ENCODE results near the gene ADGRG4.
"Not testable (repeated sequence)": the region's sequence is repeated elsewhere in the genome, so short reads cannot be mapped to it uniquely, and the experiment has no call there.

The ADGRG4 gene

GRCh38 chrX:136386826-136387225 is 86.1 kb downstream of the ADGRG4 start:
- no peak for DNase-seq (ENCODE audit: low read depth)

GRCh38 chrX:136387951-136388502 is 87.3 kb downstream of the ADGRG4 start:
- DNase-seq (ENCODE audit: low read depth): no peak

GRCh38 chrX:136390921-136391320 is 90.2 kb downstream of the ADGRG4 start:
- DNase-seq (ENCODE audit: low read depth): no peak

- no peak for DNase-seq (ENCODE audit: low read depth)
These were observed 94.5 kb downstream of the ADGRG4 start for GRCh38 chrX:136395271-136395670.

GRCh38 chrX:136397001-136397400 is 96.2 kb downstream of the ADGRG4 start:
- no peak for DNase-seq (ENCODE audit: low read depth)

- DNase-seq (ENCODE audit: low read depth): no peak
These were observed 104.4 kb downstream of the ADGRG4 start for GRCh38 chrX:136405126-136405525.

- DNase-seq (ENCODE audit: low read depth): no peak
These were observed 117.0 kb downstream of the ADGRG4 start for GRCh38 chrX:136417806-136418205.

GRCh38 chrX:136421338-136421737 is 120.6 kb downstream of the ADGRG4 start:
- no peak for DNase-seq (ENCODE audit: low read depth)

- DNase-seq (ENCODE audit: low read depth): no peak
These were observed 123.0 kb downstream of the ADGRG4 start for GRCh38 chrX:136423724-136424123.

- no peak for DNase-seq (ENCODE audit: low read depth)
These were observed 125.2 kb downstream of the ADGRG4 start for GRCh38 chrX:136425996-136426395.

GRCh38 chrX:136431625-136432024 is 130.9 kb downstream of the ADGRG4 start:
- DNase-seq (ENCODE audit: low read depth): no peak

GRCh38 chrX:136437774-136438173 is 137.0 kb downstream of the ADGRG4 start:
- DNase-seq (ENCODE audit: low read depth): no peak

GRCh38 chrX:136438192-136438591 is 137.4 kb downstream of the ADGRG4 start:
- DNase-seq (ENCODE audit: low read depth): no peak

GRCh38 chrX:136445674-136446073 is 144.9 kb downstream of the ADGRG4 start:
- not testable (repeated sequence) for DNase-seq (ENCODE audit: low read depth)

GRCh38 chrX:136446208-136446607 is 145.4 kb downstream of the ADGRG4 start:
- DNase-seq (ENCODE audit: low read depth): no peak

GRCh38 chrX:136447308-136447707 is 146.5 kb downstream of the ADGRG4 start:
- DNase-seq (ENCODE audit: low read depth): no peak

GRCh38 chrX:136447968-136448367 is 147.2 kb downstream of the ADGRG4 start:
- no peak for DNase-seq (ENCODE audit: low read depth)

- DNase-seq (ENCODE audit: low read depth): no peak
These were observed 149.5 kb downstream of the ADGRG4 start for GRCh38 chrX:136450050-136450830.

- no peak for DNase-seq (ENCODE audit: low read depth)
These were observed 151.9 kb downstream of the ADGRG4 start for GRCh38 chrX:136452614-136453013.

GRCh38 chrX:136453114-136453513 is 152.4 kb downstream of the ADGRG4 start:
- no peak for DNase-seq (ENCODE audit: low read depth)

- no peak for DNase-seq (ENCODE audit: low read depth)
These were observed 153.0 kb downstream of the ADGRG4 start for GRCh38 chrX:136453771-136454170.

GRCh38 chrX:136456133-136456532 is 155.4 kb downstream of the ADGRG4 start:
- no peak for DNase-seq (ENCODE audit: low read depth)

GRCh38 chrX:136457303-136457917 is 156.6 kb downstream of the ADGRG4 start:
- no peak for DNase-seq (ENCODE audit: low read depth)
